Ascending aorta (tissue), 2 donors: ENCODE measurements around the gene PLCB1. TPM values are rescaled to one million over a fixed set of nuclear protein-coding genes. Genes with fewer than 3 reads are reported as not detected.

Source experiments
- DNase-seq, 2 donors: peaks; one replicate each; pipeline ENCODE4 v3.0.0-alpha.2; 2019; ENCODE audit warnings: low spot score in 2 of 2
- H3K27ac ChIP-seq, 2 donors: fragments of 200-600 bp; sonication (generic); one replicate each; pipeline ENCODE4 v1.5.1; 2016 to 2017; ENCODE audit warnings: mild to moderate bottlenecking in 1 of 2
- H3K27me3 ChIP-seq: fragments of 200-600 bp; sonication (generic); one replicate; pipeline ENCODE4 v1.5.1; 2017
- H3K36me3 ChIP-seq, 2 donors: fragments of 200-600 bp; sonication (generic); one replicate each; pipeline ENCODE4 v1.5.1; 2016
- H3K4me1 ChIP-seq, 2 donors: fragments of 200-600 bp; sonication (generic); one replicate each; pipeline ENCODE4 v1.5.1; 2016 to 2017; ENCODE audit warnings: mild to moderate bottlenecking in 1 of 2
- H3K4me3 ChIP-seq, 2 donors: fragments of 200-600 bp; sonication (generic); one replicate each; pipeline ENCODE4 v1.5.1; 2016 to 2017; ENCODE audit warnings: mild to moderate bottlenecking in 1 of 2
- H3K9me3 ChIP-seq, 2 donors: fragments of 200-600 bp; sonication (generic); one replicate each; pipeline ENCODE4 v1.5.1; 2016
- CTCF ChIP-seq, 3 experiments: fragments of 200-600 bp in 2 of 3; fragments of 450-650 bp in 1 of 3; sonication (generic) in 2 of 3; IDR thresholded peaks; one replicate each; pipeline ENCODE4 v1.5.1; 2016 to 2019; ENCODE audit warnings: antibody characterized with exemption in 3 of 3, mild to moderate bottlenecking in 1 of 3, moderate library complexity in 1 of 3
- intact Hi-C: fragments of 100-400 bp; cut with DNase I; formaldehyde crosslinking; loops from one replicate; pipeline ENCODE4 v1.15.1; 2023
- total RNA-seq: library from RNA; depleted of rRNA; stranded (reverse); fragments of >200 nt; gene quantifications from one replicate; pipeline ENCODE4 v1.1.0, GENCODE V29; 2016

The PLCB1 gene
- total RNA-seq, 1 donor from 2014 or later: 22.9 TPM

GRCh38 chr20:8803941-8804340 is 671.9 kb downstream of the PLCB1 start:
- no peak for DNase-seq
- Histone ChIP-seq H3K4me1 (no peaks in the 10 kb centered on the region), H3K27me3 (no peaks in the 10 kb centered on the region), H3K27ac (no peak overlapping the region), H3K9me3 (no peaks in the 10 kb centered on the region), H3K36me3 (no peaks in the 10 kb centered on the region), H3K4me3 (no peak overlapping the region)
- intact Hi-C loops: no loop called here
- TF ChIP-seq CTCF (IDR thresholded peaks at IDR 0.05): no peak

- TF ChIP-seq CTCF (IDR thresholded peaks at IDR 0.05): no peak
- no peaks in the 10 kb centered on the region for H3K27me3 ChIP-seq
Measured at GRCh38 chr20:8805737-8806442, 673.8 kb downstream of the PLCB1 start.

GRCh38 chr20:8807480-8808201 is 675.6 kb downstream of the PLCB1 start:
- Histone ChIP-seq H3K27ac (no peak overlapping the region), H3K36me3 (no peaks in the 10 kb centered on the region), H3K27me3 (no peaks in the 10 kb centered on the region), H3K4me3 (no peak overlapping the region), H3K4me1 (no peaks in the 10 kb centered on the region), H3K9me3 (no peaks in the 10 kb centered on the region)
- intact Hi-C loops: no loop called here
- DNase-seq: no peak
- no peak for TF ChIP-seq CTCF (IDR thresholded peaks at IDR 0.05)

More at GRCh38 chr20:8805737-8806442, 673.8 kb downstream of the PLCB1 start:
- Histone ChIP-seq H3K4me3 (no peak overlapping the region), H3K4me1 (no peaks in the 10 kb centered on the region), H3K9me3 (no peaks in the 10 kb centered on the region), H3K36me3 (no peaks in the 10 kb centered on the region), H3K27ac (no peak overlapping the region)
- intact Hi-C loops: no loop called here
- DNase-seq: no peak

- no peaks in the 10 kb centered on the region for H3K36me3 ChIP-seq
- DNase-seq: no peak
- H3K27me3 ChIP-seq: no peaks in the 10 kb centered on the region
- no peak for TF ChIP-seq CTCF (IDR thresholded peaks at IDR 0.05)
- H3K9me3 ChIP-seq: no peaks in the 10 kb centered on the region
- H3K27ac ChIP-seq: no peak overlapping the region
- no peak overlapping the region for H3K4me3 ChIP-seq
- intact Hi-C loops: no loop called here
- no peaks in the 10 kb centered on the region for H3K4me1 ChIP-seq
Measured at GRCh38 chr20:8808202-8808535, 676.1 kb downstream of the PLCB1 start.

- DNase-seq: no peak
- Histone ChIP-seq H3K27ac (no peak overlapping the region), H3K9me3 (no peaks in the 10 kb centered on the region), H3K4me1 (no peaks in the 10 kb centered on the region), H3K36me3 (no peaks in the 10 kb centered on the region), H3K4me3 (no peak overlapping the region), H3K27me3 (no peaks in the 10 kb centered on the region)
- intact Hi-C loops: no loop called here
- no peak for TF ChIP-seq CTCF (IDR thresholded peaks at IDR 0.05)
Measured at GRCh38 chr20:8809107-8809953, 677.3 kb downstream of the PLCB1 start.
